ENCODE measurements around the gene LRP8. TPM values are rescaled to one million over a fixed set of nuclear protein-coding genes. Genes with fewer than 3 reads are reported as not detected.

LRP8 gene
- total RNA-seq, 1 experiment from 2014 or later = 56.3 TPM

- no peaks in the 10 kb centered on the region for H3K4me1 ChIP-seq (ENCODE audit: control insufficient read depth in 1 of 2, insufficient read depth in 2 of 2, low read length in 2 of 2)
- POLR2A ChIA-PET = no interaction called here
- no peak for DNase-seq (ENCODE audit: low read depth, low spot score)
- intact Hi-C loops (cut with micrococcal nuclease) = no loop called here
- H3K9me3 ChIP-seq (ENCODE audit: control insufficient read depth in 1 of 2, insufficient read depth in 1 of 2, low read depth in 1 of 2, low read length in 2 of 2) = no peaks in the 10 kb centered on the region
- H3K36me3 ChIP-seq (ENCODE audit: control insufficient read depth in 1 of 2, insufficient read depth in 2 of 2, low read length in 2 of 2) = no peaks in the 10 kb centered on the region; a peak in 1 of 4 replicates
- no peak overlapping the region for H2AFZ ChIP-seq (ENCODE audit: low read depth, low read length, poor library complexity, severe bottlenecking)
- no peaks in the 10 kb centered on the region for H4K20me1 ChIP-seq (ENCODE audit: insufficient read depth)
- RAD21 ChIA-PET (ENCODE audit: low non-redundant PET in 1 of 2, low total read pairs in 2 of 2, uncharacterized antibody in 2 of 2, unreplicated experiment in 2 of 2) = no interaction called here
- H3K4me3 ChIP-seq (replicated peaks in 1 of 2; ENCODE audit: low read depth in 1 of 2, low read length in 2 of 2) = no peak overlapping the region
- TF ChIP-seq SIN3A (IDR thresholded peaks at IDR 0.05; ENCODE audit: low read depth) (no peak), CBX3 (IDR thresholded peaks at IDR 0.05; ENCODE audit: low read depth) (no peak)
- no peak overlapping the region for H3K4me2 ChIP-seq (ENCODE audit: low read length)
- no peaks in the 10 kb centered on the region for H3K79me2 ChIP-seq (ENCODE audit: insufficient read depth, low read length)
- no peak overlapping the region for H3K27ac ChIP-seq (ENCODE audit: low read depth, low read length)
- H3K9ac ChIP-seq (ENCODE audit: low read length) = no peak overlapping the region
- no peaks in the 10 kb centered on the region for H3K9me2 ChIP-seq (ENCODE audit: insufficient read depth)
- CTCF ChIA-PET = no interaction called here
- no peaks in the 10 kb centered on the region for H3K27me3 ChIP-seq (ENCODE audit: insufficient read depth, low read length)
- BruUV-seq (replicated peaks) = no TSS peak
- ATAC-seq = no peak
Observed at GRCh38 chr1:53339736-53340635, 12.1 kb upstream of the LRP8 start.

- DNase-seq (ENCODE audit: low read depth, low spot score) = no peak
- no peak overlapping the region for H3K4me3 ChIP-seq (replicated peaks in 1 of 2; ENCODE audit: low read depth in 1 of 2, low read length in 2 of 2)
- H3K27ac ChIP-seq (ENCODE audit: low read depth, low read length) = no peak overlapping the region
- H3K36me3 ChIP-seq (ENCODE audit: control insufficient read depth in 1 of 2, insufficient read depth in 2 of 2, low read length in 2 of 2) = no peaks in the 10 kb centered on the region; a peak in 1 of 4 replicates
- ChIA-PET CTCF (no interaction called here), RAD21 (ENCODE audit: low non-redundant PET in 1 of 2, low total read pairs in 2 of 2, uncharacterized antibody in 2 of 2, unreplicated experiment in 2 of 2) (no interaction called here), POLR2A (no interaction called here)
- H3K9ac ChIP-seq (ENCODE audit: low read length) = no peak overlapping the region
- no peaks in the 10 kb centered on the region for H3K79me2 ChIP-seq (ENCODE audit: insufficient read depth, low read length)
- intact Hi-C loops (cut with micrococcal nuclease) = no loop called here
- ATAC-seq = no peak
- H3K4me1 ChIP-seq (ENCODE audit: control insufficient read depth in 1 of 2, insufficient read depth in 2 of 2, low read length in 2 of 2) = no peaks in the 10 kb centered on the region
- no peaks in the 10 kb centered on the region for H3K27me3 ChIP-seq (ENCODE audit: insufficient read depth, low read length)
- no peaks in the 10 kb centered on the region for H3K9me2 ChIP-seq (ENCODE audit: insufficient read depth)
- no peaks in the 10 kb centered on the region for H3K9me3 ChIP-seq (ENCODE audit: control insufficient read depth in 1 of 2, insufficient read depth in 1 of 2, low read depth in 1 of 2, low read length in 2 of 2)
- H4K20me1 ChIP-seq (ENCODE audit: insufficient read depth) = no peaks in the 10 kb centered on the region
- H2AFZ ChIP-seq (ENCODE audit: low read depth, low read length, poor library complexity, severe bottlenecking) = no peak overlapping the region
- no TSS peak for BruUV-seq (replicated peaks)
- H3K4me2 ChIP-seq (ENCODE audit: low read length) = no peak overlapping the region
- TF ChIP-seq ZFX (IDR thresholded peaks at IDR 0.05) (no peak), SRF (IDR thresholded peaks at IDR 0.05; ENCODE audit: low read depth) (no peak), ZBTB33 (IDR thresholded peaks at IDR 0.05; ENCODE audit: extremely low read depth, insufficient replicate concordance, low read length) (no peak), EZH2 (IDR thresholded peaks at IDR 0.05) (no peak), EGR1 (IDR thresholded peaks at IDR 0.05; ENCODE audit: low read depth) (no peak), POLR2AphosphoS5 (IDR thresholded peaks at IDR 0.05; ENCODE audit: low read depth, low read length) (no peak), TCF7L2 (IDR thresholded peaks at IDR 0.05; ENCODE audit: borderline replicate concordance, extremely low read depth, insufficient read depth, insufficient read length) (no peak), ZNF274 (IDR thresholded peaks at IDR 0.05; ENCODE audit: low read depth, low read length) (no peak), POLR2A (IDR thresholded peaks at IDR 0.05; ENCODE audit: borderline replicate concordance, extremely low read depth, insufficient read depth, insufficient read length) (no peak), SIN3A (IDR thresholded peaks at IDR 0.05; ENCODE audit: low read depth) (no peak)
Observed at GRCh38 chr1:53338423-53338822, 10.6 kb upstream of the LRP8 start.
